Measurements from ENCODE around the gene CEP170. TPM values are rescaled to one million over a fixed set of nuclear protein-coding genes. Genes with fewer than 3 reads are reported as not detected.

CEP170 gene
- total RNA-seq, 2 donors from 2014 or later, result 11.6 to 17.5 TPM

- no peaks in the 10 kb centered on the region for H3K9me3 ChIP-seq
- no peak overlapping the region for H3K27ac ChIP-seq
- intact Hi-C loops (cut with DNase I), result no loop called here
- no peaks in the 10 kb centered on the region for H3K36me3 ChIP-seq
- H3K27me3 ChIP-seq, result no peaks in the 10 kb centered on the region
- no peak overlapping the region for H3K4me3 ChIP-seq
- no peaks in the 10 kb centered on the region for H3K4me1 ChIP-seq
- no peak overlapping the region for H3K9ac ChIP-seq (ENCODE audit: low read depth in 2 of 2, low read length in 2 of 2)
- TF ChIP-seq CTCF (IDR thresholded peaks at IDR 0.05), result no peak
- no peak for DNase-seq
Observed at GRCh38 chr1:243261390-243261789, 6.3 kb upstream of the CEP170 start.

GRCh38 chr1:243260221-243260880 lies 5.3 kb upstream of the CEP170 start:
- H3K27me3 ChIP-seq, result no peaks in the 10 kb centered on the region
- no peaks in the 10 kb centered on the region for H3K4me1 ChIP-seq
- H3K4me3 ChIP-seq, result no peak overlapping the region
- H3K36me3 ChIP-seq, result no peaks in the 10 kb centered on the region
- TF ChIP-seq CTCF (IDR thresholded peaks at IDR 0.05), result no peak
- no peak overlapping the region for H3K9ac ChIP-seq (ENCODE audit: low read depth in 2 of 2, low read length in 2 of 2)
- DNase-seq, result no peak
- intact Hi-C loops (cut with DNase I), result no loop called here
- no peaks in the 10 kb centered on the region for H3K9me3 ChIP-seq
- no peak overlapping the region for H3K27ac ChIP-seq

DNA sequence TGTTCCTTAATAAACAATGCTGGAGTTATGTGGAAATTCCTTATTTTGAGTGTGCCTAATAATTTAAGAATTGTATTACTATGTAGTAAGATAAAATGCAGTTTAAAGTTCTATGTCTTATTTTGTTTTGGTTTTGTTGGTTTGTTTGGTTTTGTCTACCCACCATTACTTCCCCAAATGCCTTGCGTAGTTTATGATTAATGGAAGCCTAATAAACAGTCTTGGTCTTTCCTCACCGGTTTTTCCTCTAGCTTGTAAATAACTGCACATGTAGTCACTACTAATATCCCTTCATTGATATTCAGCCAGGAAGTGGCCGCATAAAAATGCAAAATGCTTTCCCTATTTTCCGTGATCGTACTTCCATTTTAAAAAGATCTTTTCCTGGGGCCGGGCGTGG lies 3.6 kb upstream of the CEP170 start:
- Histone ChIP-seq H3K27me3 (no peaks in the 10 kb centered on the region), H3K9me3 (no peaks in the 10 kb centered on the region), H3K27ac (no peak overlapping the region), H3K4me1 (peaks cover 1% of the 10 kb centered on the region), H3K9ac (ENCODE audit: low read depth in 2 of 2, low read length in 2 of 2) (no peak overlapping the region), H3K36me3 (no peaks in the 10 kb centered on the region), H3K4me3 (no peak overlapping the region)
- no peak for TF ChIP-seq CTCF (IDR thresholded peaks at IDR 0.05)
- no peak for DNase-seq
- intact Hi-C loops (cut with DNase I), result no loop called here

GRCh38 chr1:243257189-243257588 lies 2.1 kb upstream of the CEP170 start:
- DNase-seq, result no peak
- intact Hi-C loops (cut with DNase I), result no loop called here
- Histone ChIP-seq H3K4me1 (peaks cover 6% of the 10 kb centered on the region), H3K27ac (no peak overlapping the region), H3K27me3 (no peaks in the 10 kb centered on the region), H3K9me3 (no peaks in the 10 kb centered on the region), H3K4me3 (no peak overlapping the region), H3K36me3 (no peaks in the 10 kb centered on the region), H3K9ac (ENCODE audit: low read depth in 2 of 2, low read length in 2 of 2) (no peak overlapping the region)
- no peak for TF ChIP-seq CTCF (IDR thresholded peaks at IDR 0.05)

DNA sequence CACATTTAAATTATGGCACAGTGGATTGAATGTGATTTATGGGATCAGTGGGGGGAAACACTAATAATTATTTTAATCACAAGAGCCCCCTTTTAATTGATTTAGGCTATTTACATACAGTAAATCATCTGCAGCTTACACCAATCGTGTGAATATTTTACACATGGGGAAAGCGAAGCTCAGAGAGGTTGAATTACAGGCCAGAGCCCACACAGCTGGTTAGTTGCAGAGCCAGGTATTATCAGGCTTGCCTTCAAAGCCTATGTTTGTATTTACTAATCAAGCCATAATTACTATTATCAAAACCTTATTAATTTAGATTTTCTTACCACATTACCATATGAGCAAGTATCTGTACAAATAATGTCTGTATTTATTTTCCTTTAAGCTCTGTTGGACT lies 1.5 kb upstream of the CEP170 start:
- Histone ChIP-seq H3K27me3 (no peaks in the 10 kb centered on the region), H3K36me3 (no peaks in the 10 kb centered on the region), H3K27ac (peak overlapping the region; percentile 95), H3K9me3 (no peaks in the 10 kb centered on the region), H3K4me3 (peak overlapping the region; percentile 82), H3K9ac (ENCODE audit: low read depth in 2 of 2, low read length in 2 of 2) (peak overlapping the region in 1 of 2 donors; percentile 98), H3K4me1 (peaks cover 6% of the 10 kb centered on the region)
- DNase-seq, result no peak
- TF ChIP-seq CTCF (IDR thresholded peaks at IDR 0.05), result no peak
- intact Hi-C loops (cut with DNase I), result no loop called here

Data from colonic mucosa (tissue), 4 donors.